NCI-H2107 treated with DMSO at 0.1 percent for 48 hours (cell line): ENCODE measurements around the gene PLAC8L1.

Source experiments
- DNase-seq: peaks from one replicate; lab custom pipeline; 2025; ENCODE audit not compliant: unreplicated experiment; lab: John Stamatoyannopoulos, UW

The PLAC8L1 gene

GRCh38 chr5:146047396-146047795, 58.0 kb downstream of the PLAC8L1 start:
- peak; percentile 2 for DNase-seq

- DNase-seq, result no peak
Observed at GRCh38 chr5:146043722-146044121, 61.7 kb downstream of the PLAC8L1 start.

DNA sequence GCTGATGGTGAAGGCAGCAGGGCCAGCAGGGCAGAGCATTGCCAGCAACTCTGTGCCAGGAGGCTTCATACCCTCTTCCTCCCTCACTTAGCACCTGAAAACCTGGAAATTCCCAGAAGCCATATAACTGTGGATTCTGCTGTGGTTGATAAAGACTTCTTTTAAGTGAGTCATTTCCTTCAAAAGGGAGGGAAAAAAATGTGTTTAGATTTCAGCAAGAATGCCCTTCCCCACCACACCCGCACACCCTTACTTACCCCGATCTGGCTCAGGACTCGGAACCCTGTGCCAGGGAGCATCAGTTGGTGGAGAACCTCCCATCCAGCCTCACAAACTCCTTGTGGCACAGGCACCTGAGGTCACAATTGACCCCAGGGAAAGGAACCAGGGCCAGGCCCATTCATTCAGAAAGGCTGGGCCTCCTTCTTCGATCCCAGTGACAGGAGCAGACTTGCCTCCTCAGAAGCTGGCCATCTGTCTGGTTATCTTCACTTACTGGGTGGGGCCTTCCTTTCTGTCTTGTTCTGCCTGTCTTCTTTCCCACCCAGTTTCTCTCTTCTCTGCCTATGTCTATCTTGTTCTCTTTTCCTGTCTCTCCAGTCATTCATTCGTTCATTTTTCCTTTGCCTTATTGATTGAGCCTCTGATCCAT, 62.6 kb downstream of the PLAC8L1 start:
- no peak for DNase-seq

DNA sequence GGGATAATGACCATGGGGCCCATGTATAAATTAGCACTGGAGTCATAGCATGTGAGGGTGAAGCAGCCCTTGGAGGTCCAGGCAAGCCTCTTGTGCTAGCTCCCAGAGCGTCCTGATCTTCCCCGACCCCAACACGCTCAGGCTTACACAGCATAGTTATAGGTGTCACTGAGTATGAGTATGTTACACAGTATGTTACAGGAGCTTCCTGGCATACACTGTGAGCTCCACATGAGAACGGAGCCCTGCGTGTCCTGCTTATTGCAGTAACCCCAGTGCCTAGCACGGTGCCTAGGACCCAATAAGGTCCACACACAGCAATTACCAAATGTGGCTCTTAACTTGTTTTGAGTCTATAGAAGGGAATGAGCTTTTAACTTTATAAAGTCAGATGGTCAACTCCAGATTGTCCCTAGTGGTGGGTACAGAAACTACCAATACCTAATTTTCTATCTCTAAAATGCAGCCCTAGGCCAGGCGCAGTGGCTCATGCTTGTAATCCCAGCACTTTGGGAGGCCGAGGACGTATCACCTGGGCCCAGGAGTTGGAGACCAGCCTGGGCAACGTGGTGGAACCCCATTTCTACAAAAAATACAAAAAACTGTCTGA, 64.1 kb downstream of the PLAC8L1 start:
- DNase-seq, result no peak

DNA sequence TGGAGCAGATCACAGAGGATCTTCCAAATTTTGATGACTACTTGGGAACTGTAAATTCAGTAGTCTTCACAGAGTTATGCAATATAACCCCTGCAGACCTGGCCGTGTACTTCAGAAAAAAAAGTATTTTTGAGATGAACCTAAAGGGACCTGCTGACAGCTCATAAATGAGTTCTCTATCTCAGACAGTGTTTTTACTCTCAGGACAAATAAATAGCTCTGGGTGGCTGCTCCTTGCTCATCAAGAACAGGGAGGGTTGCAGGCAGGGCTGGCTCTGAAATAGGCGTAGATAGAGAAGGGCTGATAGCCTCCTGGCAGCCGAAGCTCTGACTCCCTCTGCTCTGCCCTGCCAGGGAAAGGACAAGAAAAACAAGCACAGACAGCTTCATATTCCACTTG, 64.8 kb downstream of the PLAC8L1 start:
- no peak for DNase-seq

DNA sequence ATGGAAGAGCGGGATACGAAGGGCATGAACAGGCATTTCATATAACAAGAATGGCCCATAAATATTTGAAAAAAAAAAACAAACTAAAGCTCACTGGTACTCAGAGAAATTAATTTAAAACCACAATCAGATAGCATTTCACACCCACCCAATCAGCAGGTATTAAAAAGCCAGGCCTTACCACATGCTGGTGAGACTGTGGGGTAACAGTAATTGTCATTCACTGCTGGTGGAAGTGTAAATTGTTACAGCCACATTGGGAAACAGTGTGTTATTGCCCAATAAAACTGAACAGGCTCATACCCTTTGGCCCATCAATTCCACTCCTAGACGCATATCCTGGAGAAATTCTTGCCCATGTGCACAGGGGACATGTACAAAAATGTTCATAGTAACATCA, 66.0 kb downstream of the PLAC8L1 start:
- no peak for DNase-seq

GRCh38 chr5:146034605-146035004, 70.8 kb downstream of the PLAC8L1 start:
- DNase-seq, result no peak
